Stimulated activated naive CD8-positive, alpha-beta T cell treated with anti-CD3 and anti-CD28 coated beads, Interleukin-15, amount 100 ng/mL, for 72 hours (primary cell): ENCODE results near the gene TAF1B.

ENCODE experiments used
- ATAC-seq: fragments of 150-1000 bp; cut with Tn5 transposase; 2 replicates; pipeline ENCODE4 v1.10.0; 2021; ENCODE audit warnings: mild to moderate bottlenecking, moderate library complexity
- DNase-seq, 2 donors: peaks; one replicate each; pipeline ENCODE4 v3.0.0; 2021 to 2022
- H3K27ac Mint-ChIP-seq, 2 donors: one replicate each; pipeline ENCODE4 v1.8.0; 2022; ENCODE audit warnings: mild to moderate bottlenecking in 2 of 2, mixed read lengths in 2 of 2, moderate library complexity in 2 of 2
- H3K27me3 Mint-ChIP-seq: one replicate; pipeline ENCODE4 v1.8.0; 2022; ENCODE audit warnings: mixed read lengths
- H3K4me1 Mint-ChIP-seq: one replicate; pipeline ENCODE4 v1.8.0; 2022; ENCODE audit warnings: mild to moderate bottlenecking, mixed read lengths
- H3K4me3 Mint-ChIP-seq, 2 donors: one replicate each; pipeline ENCODE4 v1.8.0; 2022; ENCODE audit warnings: mild to moderate bottlenecking in 2 of 2, mixed read lengths in 2 of 2, moderate library complexity in 1 of 2
- H3K9me3 Mint-ChIP-seq, 2 donors: one replicate each; pipeline ENCODE4 v1.8.0; 2022; ENCODE audit warnings: mixed read lengths in 2 of 2

The TAF1B gene

GRCh38 chr2:9805435-9806297 lies 37.6 kb upstream of the TAF1B start:
- H3K9me3 Mint-ChIP-seq, result no peaks in the 10 kb centered on the region
- DNase-seq (no peak), ATAC-seq (no peak)
- peaks cover 12% of the 10 kb centered on the region for H3K27me3 Mint-ChIP-seq
- H3K4me1 Mint-ChIP-seq, result peaks cover 8% of the 10 kb centered on the region
- no peak overlapping the region for H3K4me3 Mint-ChIP-seq
- no peak overlapping the region for H3K27ac Mint-ChIP-seq

DNA sequence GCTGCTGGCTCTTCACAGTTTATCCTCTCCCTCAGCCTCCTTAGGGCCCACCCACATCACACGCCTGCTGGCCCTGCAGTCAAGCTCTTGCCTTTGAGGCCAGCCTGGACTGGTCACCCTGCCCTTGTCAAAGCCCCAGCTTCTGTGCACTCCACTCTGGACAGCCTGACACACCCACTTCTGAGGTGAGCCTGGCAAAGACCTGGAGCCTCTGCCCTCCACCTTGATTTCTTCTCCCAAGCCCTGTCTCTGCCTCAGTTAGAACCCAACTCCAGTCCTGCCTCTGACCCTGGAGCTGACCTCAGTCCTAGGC lies 37.0 kb upstream of the TAF1B start:
- no peak overlapping the region for H3K4me3 Mint-ChIP-seq

GRCh38 chr2:9806656-9807055 lies 36.6 kb upstream of the TAF1B start:
- Mint-ChIP-seq H3K27ac (no peak overlapping the region), H3K4me3 (no peak overlapping the region), H3K27me3 (peaks cover 8% of the 10 kb centered on the region), H3K9me3 (no peaks in the 10 kb centered on the region), H3K4me1 (peaks cover under 1% of the 10 kb centered on the region)
- ATAC-seq (no peak), DNase-seq (no peak)

More for the DNA sequence above, 37.0 kb upstream of the TAF1B start:
- DNase-seq (no peak), ATAC-seq (no peak)
- H3K27me3 Mint-ChIP-seq, result peaks cover 8% of the 10 kb centered on the region
- no peaks in the 10 kb centered on the region for H3K9me3 Mint-ChIP-seq
- no peak overlapping the region for H3K27ac Mint-ChIP-seq
- peaks cover 4% of the 10 kb centered on the region for H3K4me1 Mint-ChIP-seq

GRCh38 chr2:9807056-9807455 lies 36.2 kb upstream of the TAF1B start:
- Mint-ChIP-seq H3K9me3 (no peaks in the 10 kb centered on the region), H3K27ac (peak overlapping the region in 1 of 2 donors; percentile 48), H3K4me3 (no peak overlapping the region), H3K27me3 (peaks cover 8% of the 10 kb centered on the region), H3K4me1 (no peaks in the 10 kb centered on the region)
- no peak for DNase-seq
- no peak for ATAC-seq

- DNase-seq (no peak), ATAC-seq (no peak)
- Mint-ChIP-seq H3K27me3 (peaks cover 8% of the 10 kb centered on the region), H3K4me1 (no peaks in the 10 kb centered on the region), H3K27ac (no peak overlapping the region), H3K4me3 (no peak overlapping the region), H3K9me3 (no peaks in the 10 kb centered on the region)
Measured at GRCh38 chr2:9807555-9808305, 35.5 kb upstream of the TAF1B start.

- Mint-ChIP-seq H3K27ac (no peak overlapping the region), H3K9me3 (no peaks in the 10 kb centered on the region), H3K4me3 (no peak overlapping the region), H3K27me3 (peaks cover 14% of the 10 kb centered on the region), H3K4me1 (peaks cover under 1% of the 10 kb centered on the region)
- DNase-seq (no peak), ATAC-seq (no peak)
Measured at GRCh38 chr2:9808334-9809063, 34.8 kb upstream of the TAF1B start.

GRCh38 chr2:9809064-9809356 lies 34.3 kb upstream of the TAF1B start:
- ATAC-seq, result no peak
- Mint-ChIP-seq H3K9me3 (no peaks in the 10 kb centered on the region), H3K4me3 (no peak overlapping the region), H3K27me3 (peaks cover 19% of the 10 kb centered on the region), H3K4me1 (peaks cover 6% of the 10 kb centered on the region), H3K27ac (no peak overlapping the region)
- no peak for DNase-seq

- Mint-ChIP-seq H3K9me3 (no peaks in the 10 kb centered on the region), H3K4me3 (no peak overlapping the region), H3K4me1 (peaks cover 8% of the 10 kb centered on the region), H3K27me3 (peaks cover 20% of the 10 kb centered on the region), H3K27ac (peak overlapping the region in 1 of 2 donors; percentile 47)
- DNase-seq (no peak), ATAC-seq (no peak)
Measured at GRCh38 chr2:9809448-9810088, 33.7 kb upstream of the TAF1B start.

DNA sequence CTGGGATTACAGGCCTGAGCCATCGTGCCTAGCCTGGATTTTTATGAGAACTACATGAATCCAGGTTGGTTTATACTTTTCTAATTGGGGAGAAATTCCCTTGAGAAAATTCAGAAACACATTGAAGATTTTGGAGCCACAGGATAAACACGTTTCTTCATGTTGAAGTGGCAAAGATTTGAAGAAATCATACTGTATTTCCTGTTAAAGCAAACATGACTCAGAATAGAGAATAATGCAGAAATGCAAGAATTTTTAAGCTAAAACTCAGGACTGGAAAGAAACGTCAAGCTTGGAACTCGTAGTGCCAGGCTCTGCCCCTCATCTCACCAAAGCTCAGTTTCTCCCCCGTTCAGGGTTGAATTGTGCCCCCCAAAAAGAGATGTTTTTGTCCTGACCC lies 32.1 kb upstream of the TAF1B start:
- DNase-seq, result no peak
- ATAC-seq, result no peak
- H3K9me3 Mint-ChIP-seq, result no peaks in the 10 kb centered on the region
- no peak overlapping the region for H3K27ac Mint-ChIP-seq
- H3K27me3 Mint-ChIP-seq, result peaks cover 20% of the 10 kb centered on the region
- no peak overlapping the region for H3K4me3 Mint-ChIP-seq
- peaks cover 13% of the 10 kb centered on the region for H3K4me1 Mint-ChIP-seq

DNA sequence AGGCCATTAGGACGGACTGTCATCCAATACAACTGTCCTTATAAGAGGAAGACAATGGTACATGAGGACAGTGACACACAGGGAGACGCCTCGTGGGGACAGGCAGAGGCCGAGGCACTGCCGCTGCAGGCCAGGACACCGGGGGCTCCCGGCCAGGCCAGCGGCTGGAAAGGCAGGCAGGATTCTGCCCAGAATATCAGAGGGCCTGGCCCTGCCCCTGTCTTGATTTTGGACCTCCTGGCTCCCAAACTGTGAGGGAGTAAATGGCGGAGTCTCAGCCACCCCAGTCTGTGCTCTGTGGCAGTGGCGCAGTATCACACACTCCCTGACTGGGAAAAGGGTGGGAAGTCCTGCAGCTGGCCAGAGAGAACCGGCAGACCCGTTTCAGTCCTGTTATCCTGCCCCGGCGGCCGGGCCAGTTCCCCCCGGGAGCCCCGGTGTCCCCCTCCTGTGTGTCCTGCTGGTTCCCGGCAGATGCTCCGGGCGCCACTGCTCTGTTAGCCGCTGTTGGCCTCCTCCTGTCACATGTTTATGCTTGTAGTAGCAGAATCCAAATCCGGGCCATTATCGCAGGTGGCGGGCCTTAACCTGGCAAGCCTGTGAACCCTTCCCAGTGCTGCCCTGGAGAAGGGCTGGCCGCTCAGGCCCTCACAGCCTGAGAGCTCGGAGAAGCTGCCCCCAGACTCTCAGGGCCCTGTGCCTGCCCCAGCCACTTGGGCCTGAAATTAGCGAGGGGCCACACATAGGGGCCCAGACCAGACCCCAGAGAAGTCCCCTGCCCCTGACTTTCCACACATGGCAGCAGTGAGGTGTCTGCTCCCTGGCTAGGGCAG lies 31.4 kb upstream of the TAF1B start:
- no peak overlapping the region for H3K27ac Mint-ChIP-seq
- ATAC-seq, result no peak
- H3K4me3 Mint-ChIP-seq, result no peak overlapping the region
- H3K4me1 Mint-ChIP-seq, result peaks cover 14% of the 10 kb centered on the region
- DNase-seq, result peak in 1 of 2 donors; percentile 5
- H3K27me3 Mint-ChIP-seq, result peaks cover 20% of the 10 kb centered on the region
- no peaks in the 10 kb centered on the region for H3K9me3 Mint-ChIP-seq

DNA sequence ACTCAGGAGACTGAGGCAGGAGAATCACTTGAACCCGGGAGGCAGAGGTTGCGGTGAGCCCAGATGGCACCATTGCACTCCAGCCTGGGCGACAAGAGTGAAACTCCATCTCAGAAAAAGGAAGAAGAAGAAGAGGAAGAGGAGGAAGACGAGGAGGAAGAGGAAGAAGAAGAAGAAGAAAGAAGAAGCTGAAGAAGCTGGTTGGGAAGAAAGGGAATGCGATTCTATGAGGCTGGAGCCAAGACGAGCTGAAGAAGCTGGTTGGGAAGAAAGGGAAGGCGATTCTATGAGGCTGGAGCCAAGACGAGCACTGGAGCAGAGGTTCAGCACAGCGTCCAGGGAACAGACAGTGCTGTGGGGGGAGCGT lies 30.3 kb upstream of the TAF1B start:
- H3K27ac Mint-ChIP-seq, result no peak overlapping the region
- no peak for ATAC-seq

DNA sequence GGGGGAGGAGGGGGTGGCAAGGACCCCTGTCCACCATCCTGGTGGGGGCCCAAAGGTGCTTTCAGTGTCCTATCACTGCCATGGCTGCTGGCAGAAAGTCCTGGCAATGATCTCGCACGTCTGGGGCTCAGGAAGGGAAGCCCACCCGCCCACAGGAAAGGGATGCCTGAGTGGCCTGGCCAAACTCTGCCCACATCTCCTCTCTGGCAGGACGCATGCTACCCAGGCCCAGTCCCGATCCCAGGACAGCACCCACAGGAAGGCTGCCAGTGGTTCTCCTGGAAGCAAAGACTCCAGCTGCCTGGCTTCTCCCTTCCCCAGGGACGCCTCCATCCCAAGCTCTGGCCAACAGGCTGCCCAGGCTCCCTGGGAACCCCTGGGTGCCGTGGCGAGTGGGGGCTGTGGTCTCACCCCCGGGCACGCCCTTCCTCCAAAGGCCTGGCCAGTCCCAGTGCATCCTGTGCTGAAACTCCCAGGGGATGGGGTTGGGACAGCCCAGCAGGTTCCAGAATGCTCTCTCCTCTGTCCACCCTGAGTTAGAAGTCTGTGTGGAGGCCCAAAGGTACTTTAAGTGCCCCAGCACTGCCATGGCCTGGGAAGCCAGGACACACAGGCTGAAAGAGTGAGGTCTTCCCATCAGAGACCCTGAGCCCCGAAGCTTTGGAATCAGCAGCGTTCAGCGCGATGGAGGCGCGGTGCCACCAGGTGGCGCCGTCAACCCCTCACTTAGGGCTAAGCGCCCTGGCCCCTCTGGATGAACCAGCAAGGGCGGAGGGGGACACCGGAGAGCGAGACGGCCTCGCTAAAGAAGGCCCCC lies 29.8 kb upstream of the TAF1B start:
- Mint-ChIP-seq H3K27me3 (peaks cover 13% of the 10 kb centered on the region), H3K4me1 (peaks cover 14% of the 10 kb centered on the region), H3K27ac (peak overlapping the region in 1 of 2 donors; percentile 75), H3K4me3 (no peak overlapping the region), H3K9me3 (no peaks in the 10 kb centered on the region)
- ATAC-seq, result peak; percentile 85
- peak; percentile 69 to 73 for DNase-seq

More for the DNA sequence above, 30.3 kb upstream of the TAF1B start:
- peak in 1 of 2 donors; percentile 6 for DNase-seq
- Mint-ChIP-seq H3K27me3 (peaks cover 13% of the 10 kb centered on the region), H3K9me3 (no peaks in the 10 kb centered on the region), H3K4me3 (no peak overlapping the region), H3K4me1 (peaks cover 14% of the 10 kb centered on the region)

DNA sequence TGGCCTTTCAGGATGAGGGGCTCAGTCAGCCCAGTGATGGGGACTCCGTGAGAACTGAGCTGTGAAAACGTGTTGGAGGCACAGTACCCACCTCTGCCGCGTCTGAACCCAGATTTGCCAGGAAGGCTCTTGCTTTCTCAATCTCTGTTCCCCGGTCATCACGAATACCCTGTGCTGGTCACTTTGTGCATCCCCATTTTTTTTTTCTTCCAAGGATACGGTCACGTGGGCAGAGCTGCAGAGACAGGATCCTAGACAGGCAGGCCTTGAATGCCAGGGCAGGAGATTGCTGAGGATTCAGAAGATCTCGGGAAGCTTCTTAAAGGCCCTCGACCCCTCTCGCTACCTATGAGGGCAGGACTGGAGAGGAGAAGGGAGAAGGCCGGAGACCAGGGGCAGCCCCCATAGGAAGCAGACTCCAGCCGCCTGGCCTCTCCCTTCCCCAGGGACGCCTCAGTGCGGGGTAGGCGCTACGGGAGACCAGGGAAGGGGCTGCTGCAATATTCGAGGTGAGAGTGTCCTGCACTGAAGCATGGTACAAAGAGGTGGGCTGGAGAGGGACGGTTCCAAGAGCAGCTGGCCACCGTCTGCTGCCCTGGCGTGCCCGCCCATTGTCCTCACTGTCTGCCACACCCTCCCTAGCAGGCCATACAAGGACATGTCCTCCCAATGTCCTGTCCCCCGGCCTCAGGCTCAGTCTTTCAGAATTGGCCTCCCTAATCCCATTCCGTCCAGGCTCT lies 29.0 kb upstream of the TAF1B start:
- Mint-ChIP-seq H3K4me1 (peaks cover 14% of the 10 kb centered on the region), H3K4me3 (no peak overlapping the region), H3K27ac (no peak overlapping the region), H3K9me3 (no peaks in the 10 kb centered on the region), H3K27me3 (peaks cover 13% of the 10 kb centered on the region)
- ATAC-seq (no peak), DNase-seq (no peak)

DNA sequence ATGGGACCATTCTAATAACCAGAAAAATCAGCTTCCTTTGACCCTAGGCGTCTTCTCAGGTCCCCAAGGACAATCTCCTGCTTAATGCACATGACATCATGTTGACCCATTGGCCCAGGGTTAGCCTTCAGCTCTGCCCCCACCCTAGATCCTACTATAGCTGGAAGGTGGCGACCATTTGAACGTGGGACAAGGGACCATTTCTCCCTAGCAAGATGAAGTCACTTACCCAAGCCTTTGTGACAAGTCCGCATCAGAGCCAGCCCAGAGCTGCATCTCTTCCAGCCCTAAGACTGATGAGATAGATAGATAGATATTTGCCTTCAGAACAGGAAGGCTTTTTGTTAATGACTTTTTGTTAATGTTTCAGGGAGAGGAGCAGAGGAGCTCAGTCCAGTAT lies 28.2 kb upstream of the TAF1B start:
- Mint-ChIP-seq H3K4me1 (peaks cover 14% of the 10 kb centered on the region), H3K27me3 (peaks cover 13% of the 10 kb centered on the region), H3K9me3 (no peaks in the 10 kb centered on the region), H3K4me3 (no peak overlapping the region), H3K27ac (no peak overlapping the region)
- ATAC-seq (no peak), DNase-seq (no peak)
